DOHH2 (cell line): ENCODE measurements around the gene VPREB3.

Source experiments
- H3F3A ChIP-seq: fragments of 200-600 bp; sonication (generic), shearing (Covaris generic); 2 replicates; pipeline ENCODE4 v1.6.0; 2016; ENCODE audit warnings: antibody characterized with exemption, mild to moderate bottlenecking; ENCODE audit not compliant: control insufficient read depth, insufficient read depth
- H3K27ac ChIP-seq: fragments of 200-600 bp; sonication (generic); 2 replicates; pipeline ENCODE4 v1.5.1; 2014; ENCODE audit warnings: low read depth, mild to moderate bottlenecking, low read length, moderate library complexity
- H3K27me3 ChIP-seq: fragments of 200-600 bp; sonication (generic); 2 replicates; pipeline ENCODE4 v1.6.1; 2014; ENCODE audit warnings: mild to moderate bottlenecking, low read length, mixed read lengths; ENCODE audit not compliant: control insufficient read depth
- H3K36me3 ChIP-seq: fragments of 200-600 bp; sonication (generic); 2 replicates; pipeline ENCODE4 v1.6.1; 2014; ENCODE audit warnings: mild to moderate bottlenecking, low read length, moderate library complexity, mixed read lengths; ENCODE audit not compliant: control insufficient read depth
- H3K4me1 ChIP-seq: fragments of 200-600 bp; sonication (generic); 2 replicates; pipeline ENCODE4 v1.6.1; 2014; ENCODE audit warnings: mild to moderate bottlenecking, low read length, mixed read lengths; ENCODE audit not compliant: control insufficient read depth
- H3K4me2 ChIP-seq: fragments of 200-600 bp; sonication (generic); 2 replicates; pipeline ENCODE4 v1.6.0; 2014; ENCODE audit warnings: mild to moderate bottlenecking, low read length, moderate library complexity
- H3K4me3 ChIP-seq: fragments of 200-600 bp; sonication (generic); 2 replicates; pipeline ENCODE4 v1.5.1; 2014; ENCODE audit warnings: mild to moderate bottlenecking, low read length, mixed read lengths
- H3K79me2 ChIP-seq: fragments of 200-600 bp; sonication (generic); 2 replicates; pipeline ENCODE4 v1.6.1; 2014; ENCODE audit warnings: mild to moderate bottlenecking, low read length, mixed read lengths; ENCODE audit not compliant: control insufficient read depth
- H3K9me2 ChIP-seq: fragments of 200-600 bp; sonication (generic); replicated peaks from 2 replicates; pipeline ENCODE4 v1.6.1; 2014; ENCODE audit warnings: mild to moderate bottlenecking, low read length, mixed read lengths; ENCODE audit not compliant: control insufficient read depth
- H3K9me3 ChIP-seq: fragments of 200-600 bp; sonication (generic); 2 replicates; pipeline ENCODE4 v1.6.1; 2014; ENCODE audit warnings: antibody characterized with exemption, low read length, mixed read lengths; ENCODE audit not compliant: control insufficient read depth, insufficient read depth
- H4K20me1 ChIP-seq: fragments of 200-600 bp; sonication (generic); 2 replicates; pipeline ENCODE4 v1.6.0; 2014; ENCODE audit warnings: low read depth, mild to moderate bottlenecking, antibody characterized with exemption, low read length, moderate library complexity; ENCODE audit not compliant: control insufficient read depth, insufficient read depth
- CTCF ChIP-seq: fragments of 200-600 bp; sonication (generic); IDR thresholded peaks from one replicate; pipeline ENCODE4 v1.5.1; 2014; ENCODE audit warnings: antibody characterized with exemption, mild to moderate bottlenecking, low read depth, low read length; ENCODE audit not compliant: poor library complexity, severe bottlenecking
- EZH2phosphoT487 ChIP-seq: fragments of 200-600 bp; sonication (generic); IDR thresholded peaks from 2 replicates; pipeline ENCODE4 v1.6.1; 2017; ENCODE audit warnings: borderline replicate concordance, mild to moderate bottlenecking, antibody characterized with exemption, low read length, moderate library complexity, mixed read lengths

The VPREB3 gene

GRCh38 chr22:23718371-23719165 lies 35.7 kb downstream of the VPREB3 start:
- H3K36me3 ChIP-seq = peaks cover 15% of the 10 kb centered on the region
- no peaks in the 10 kb centered on the region for H3K27me3 ChIP-seq
- no peak overlapping the region for H3K27ac ChIP-seq
- peaks cover 20% of the 10 kb centered on the region for H3K4me1 ChIP-seq
- H3K79me2 ChIP-seq = peaks cover 23% of the 10 kb centered on the region
- no peak overlapping the region for H3K4me3 ChIP-seq
- no peaks in the 10 kb centered on the region for H4K20me1 ChIP-seq
- H3K4me2 ChIP-seq = no peak overlapping the region
- H3K9me3 ChIP-seq = no peaks in the 10 kb centered on the region
- H3K9me2 ChIP-seq = no peaks in the 10 kb centered on the region
- no peaks in the 10 kb centered on the region; the same call in 1 of the 2 replicates for H3F3A ChIP-seq
- TF ChIP-seq EZH2phosphoT487 (no peak), CTCF (no peak)

GRCh38 chr22:23716811-23717801 lies 37.1 kb downstream of the VPREB3 start:
- TF ChIP-seq EZH2phosphoT487 (no peak), CTCF (no peak)

GRCh38 chr22:23715806-23716375 lies 38.3 kb downstream of the VPREB3 start:
- Histone ChIP-seq H3K4me2 (peak overlapping the region; percentile 84), H3K9me3 (no peaks in the 10 kb centered on the region), H3K4me1 (peaks cover 20% of the 10 kb centered on the region), H3K79me2 (peaks cover 23% of the 10 kb centered on the region), H3K9me2 (no peaks in the 10 kb centered on the region), H3F3A (no peaks in the 10 kb centered on the region; the same call in 1 of the 2 replicates), H3K4me3 (peak overlapping the region; percentile 91), H3K36me3 (peaks cover 32% of the 10 kb centered on the region), H4K20me1 (no peaks in the 10 kb centered on the region), H3K27ac (no peak overlapping the region), H3K27me3 (no peaks in the 10 kb centered on the region)
- no peak for TF ChIP-seq EZH2phosphoT487
- TF ChIP-seq CTCF = no peak

More at GRCh38 chr22:23716811-23717801, 37.1 kb downstream of the VPREB3 start:
- Histone ChIP-seq H3K36me3 (peaks cover 22% of the 10 kb centered on the region), H3F3A (no peaks in the 10 kb centered on the region; the same call in 1 of the 2 replicates), H3K79me2 (peaks cover 23% of the 10 kb centered on the region), H3K9me2 (no peaks in the 10 kb centered on the region), H3K4me2 (peak overlapping the region; percentile 84), H3K27me3 (no peaks in the 10 kb centered on the region), H3K4me3 (peak overlapping the region; percentile 91), H4K20me1 (no peaks in the 10 kb centered on the region), H3K4me1 (peaks cover 20% of the 10 kb centered on the region), H3K27ac (peak overlapping the region; percentile 29; the same call in 1 of the 2 replicates), H3K9me3 (no peaks in the 10 kb centered on the region)
